ENCODE data around the gene TNFAIP3.
"Not testable (repeated sequence)": the region's sequence is repeated elsewhere in the genome, so short reads cannot be mapped to it uniquely, and the experiment has no call there.

The TNFAIP3 gene

DNA sequence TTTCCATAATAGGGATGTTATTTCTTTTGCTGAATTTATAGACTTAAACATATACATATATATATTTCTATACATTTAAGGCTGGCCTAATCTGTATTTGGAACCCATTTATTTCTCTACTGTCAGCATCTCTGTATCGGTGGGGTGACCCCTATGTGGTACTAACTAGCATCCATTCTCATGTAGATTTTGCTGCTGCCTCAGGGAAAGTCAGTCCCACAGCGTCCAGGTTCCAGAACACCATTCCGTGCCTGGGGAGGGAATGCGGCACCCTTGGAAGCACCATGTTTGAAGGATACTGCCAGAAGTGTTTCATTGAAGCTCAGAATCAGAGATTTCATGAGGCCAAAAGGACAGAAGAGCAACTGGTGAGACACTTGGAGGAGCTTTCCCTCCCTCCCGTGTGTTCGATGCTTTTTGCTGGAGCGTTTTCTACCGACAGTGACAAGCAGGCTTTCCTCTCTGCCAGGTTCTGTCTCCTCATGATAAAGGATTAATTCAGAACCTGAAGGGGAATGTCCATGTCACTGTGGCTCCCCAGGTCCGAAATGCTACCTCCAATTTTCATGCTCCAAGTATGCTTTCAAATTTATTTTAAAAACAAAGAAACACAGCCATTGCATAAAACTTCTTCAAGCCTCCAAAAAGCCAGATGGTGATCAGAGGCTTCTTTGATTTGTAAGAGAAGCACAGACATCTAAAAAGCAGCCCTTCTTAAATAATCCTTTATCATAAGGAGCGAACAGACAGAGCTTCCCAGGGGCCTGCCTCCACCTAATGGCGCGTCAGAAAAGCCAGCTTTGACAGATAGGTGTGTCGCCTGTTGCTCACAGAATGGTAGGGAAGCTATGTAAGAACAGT, 13.1 kb downstream of the TNFAIP3 start:
- no peak for DNase-seq

DNA sequence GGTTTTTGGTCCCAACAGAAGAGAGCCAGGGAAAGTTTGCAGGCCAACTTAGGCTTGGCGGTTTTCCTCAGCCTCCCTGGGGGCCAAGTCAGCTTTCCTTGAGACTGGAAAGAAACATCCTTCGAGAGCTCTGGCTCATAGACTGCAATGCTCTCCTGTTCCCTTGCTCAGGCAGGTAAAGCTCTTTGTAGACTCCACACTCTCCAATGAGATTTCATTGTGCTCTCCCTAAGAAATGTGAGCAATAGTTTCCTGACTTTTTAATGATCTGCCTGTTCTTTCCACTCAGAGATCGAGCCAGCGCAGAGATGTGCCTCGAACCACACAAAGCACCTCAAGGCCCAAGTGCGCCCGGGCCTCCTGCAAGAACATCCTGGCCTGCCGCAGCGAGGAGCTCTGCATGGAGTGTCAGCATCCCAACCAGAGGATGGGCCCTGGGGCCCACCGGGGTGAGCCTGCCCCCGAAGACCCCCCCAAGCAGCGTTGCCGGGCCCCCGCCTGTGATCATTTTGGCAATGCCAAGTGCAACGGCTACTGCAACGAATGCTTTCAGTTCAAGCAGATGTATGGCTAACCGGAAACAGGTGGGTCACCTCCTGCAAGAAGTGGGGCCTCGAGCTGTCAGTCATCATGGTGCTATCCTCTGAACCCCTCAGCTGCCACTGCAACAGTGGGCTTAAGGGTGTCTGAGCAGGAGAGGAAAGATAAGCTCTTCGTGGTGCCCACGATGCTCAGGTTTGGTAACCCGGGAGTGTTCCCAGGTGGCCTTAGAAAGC, 13.9 kb downstream of the TNFAIP3 start:
- DNase-seq: no peak

DNA sequence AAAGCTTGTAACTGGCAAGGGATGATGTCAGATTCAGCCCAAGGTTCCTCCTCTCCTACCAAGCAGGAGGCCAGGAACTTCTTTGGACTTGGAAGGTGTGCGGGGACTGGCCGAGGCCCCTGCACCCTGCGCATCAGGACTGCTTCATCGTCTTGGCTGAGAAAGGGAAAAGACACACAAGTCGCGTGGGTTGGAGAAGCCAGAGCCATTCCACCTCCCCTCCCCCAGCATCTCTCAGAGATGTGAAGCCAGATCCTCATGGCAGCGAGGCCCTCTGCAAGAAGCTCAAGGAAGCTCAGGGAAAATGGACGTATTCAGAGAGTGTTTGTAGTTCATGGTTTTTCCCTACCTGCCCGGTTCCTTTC, 14.4 kb downstream of the TNFAIP3 start:
- DNase-seq: no peak

DNA sequence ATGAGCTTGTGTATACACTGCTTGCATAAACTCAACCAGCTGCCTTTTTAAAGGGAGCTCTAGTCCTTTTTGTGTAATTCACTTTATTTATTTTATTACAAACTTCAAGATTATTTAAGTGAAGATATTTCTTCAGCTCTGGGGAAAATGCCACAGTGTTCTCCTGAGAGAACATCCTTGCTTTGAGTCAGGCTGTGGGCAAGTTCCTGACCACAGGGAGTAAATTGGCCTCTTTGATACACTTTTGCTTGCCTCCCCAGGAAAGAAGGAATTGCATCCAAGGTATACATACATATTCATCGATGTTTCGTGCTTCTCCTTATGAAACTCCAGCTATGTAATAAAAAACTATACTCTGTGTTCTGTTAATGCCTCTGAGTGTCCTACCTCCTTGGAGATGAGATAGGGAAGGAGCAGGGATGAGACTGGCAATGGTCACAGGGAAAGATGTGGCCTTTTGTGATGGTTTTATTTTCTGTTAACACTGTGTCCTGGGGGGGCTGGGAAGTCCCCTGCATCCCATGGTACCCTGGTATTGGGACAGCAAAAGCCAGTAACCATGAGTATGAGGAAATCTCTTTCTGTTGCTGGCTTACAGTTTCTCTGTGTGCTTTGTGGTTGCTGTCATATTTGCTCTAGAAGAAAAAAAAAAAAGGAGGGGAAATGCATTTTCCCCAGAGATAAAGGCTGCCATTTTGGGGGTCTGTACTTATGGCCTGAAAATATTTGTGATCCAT, 15.3 kb downstream of the TNFAIP3 start:
- no peak for DNase-seq

DNA sequence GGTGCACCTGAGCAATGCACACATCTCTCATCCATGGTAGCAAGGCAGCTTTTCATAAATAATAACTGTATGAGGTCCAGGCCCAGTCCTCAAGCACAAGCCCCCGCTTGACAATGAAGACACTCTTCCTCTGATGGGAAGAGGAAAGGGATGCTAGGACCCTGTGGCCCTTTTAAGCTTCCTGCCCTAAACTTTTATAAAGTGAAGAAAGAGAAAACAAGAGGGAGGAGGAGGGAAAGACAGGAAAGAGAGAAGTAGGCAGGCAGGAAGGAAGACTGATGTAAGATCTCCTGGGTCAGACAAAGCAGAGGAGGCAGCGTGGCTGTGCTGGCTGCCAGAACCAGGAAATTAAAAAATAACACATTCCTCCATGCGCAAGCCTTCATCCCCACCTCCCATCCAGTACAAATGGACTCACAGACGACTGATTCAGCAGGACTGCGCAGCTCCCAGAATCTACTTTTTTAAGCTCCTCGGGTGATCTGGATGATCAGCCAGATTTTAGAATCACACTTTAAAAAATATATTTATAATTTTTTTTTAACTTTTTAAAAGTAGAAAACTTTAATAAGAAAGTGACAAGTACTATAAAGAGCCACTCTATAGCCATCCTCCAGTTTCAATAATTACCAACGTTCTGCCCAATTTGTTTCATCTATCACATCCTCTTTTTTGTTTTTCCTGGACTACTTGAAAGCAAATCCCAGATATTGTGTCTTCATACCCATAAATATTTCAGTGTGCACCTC, 16.5 kb downstream of the TNFAIP3 start:
- no peak for DNase-seq

DNA sequence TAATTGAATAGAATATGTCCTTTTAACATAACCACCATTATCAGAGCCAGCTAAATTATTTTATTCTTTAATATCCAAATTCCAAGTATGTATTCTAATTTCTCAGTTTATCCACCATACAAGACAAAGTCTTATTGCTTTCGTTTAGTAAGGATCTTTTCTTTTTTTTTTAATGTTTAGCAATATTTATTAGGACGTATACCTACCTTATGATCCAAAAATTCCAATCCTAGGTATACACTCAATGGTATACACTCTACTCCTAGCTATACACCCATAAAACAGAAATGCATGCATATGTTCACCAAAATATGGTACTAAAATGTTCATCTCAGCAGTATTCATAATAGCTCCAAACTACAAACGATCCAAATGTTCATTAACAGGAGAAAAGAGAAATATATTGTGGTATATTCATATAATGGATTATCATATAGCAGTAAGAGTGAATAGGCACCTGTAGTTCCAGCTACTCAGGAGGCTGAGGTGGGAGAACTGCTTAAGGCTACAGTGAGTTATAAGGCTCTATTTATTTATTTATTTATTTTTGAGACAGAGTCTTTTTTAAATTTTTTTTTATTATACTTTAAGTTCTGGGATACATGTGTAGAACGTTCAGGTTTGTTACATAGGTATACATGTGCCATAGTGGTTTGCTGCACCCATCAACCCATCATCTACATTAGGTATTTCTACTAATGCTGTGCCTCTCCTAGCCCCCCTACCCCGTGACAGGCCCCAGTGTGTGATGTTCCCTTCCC, 17.3 kb downstream of the TNFAIP3 start:
- no peak for DNase-seq

DNA sequence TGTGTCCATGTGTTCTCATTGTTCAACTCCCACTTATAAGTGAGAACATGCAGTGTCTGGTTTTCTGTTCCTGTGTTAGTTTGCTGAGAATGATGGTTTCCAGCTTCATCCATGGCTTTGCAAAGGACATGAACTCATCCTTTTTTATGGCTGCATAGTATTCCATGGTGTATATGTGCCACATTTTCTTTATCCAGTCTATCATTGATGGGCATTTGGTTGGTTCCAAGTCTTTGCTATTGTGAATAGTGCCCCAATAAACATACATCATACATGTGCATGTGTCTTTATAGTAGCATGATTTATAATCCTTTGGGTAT, 17.8 kb downstream of the TNFAIP3 start:
- DNase-seq: not testable (repeated sequence)

DNA sequence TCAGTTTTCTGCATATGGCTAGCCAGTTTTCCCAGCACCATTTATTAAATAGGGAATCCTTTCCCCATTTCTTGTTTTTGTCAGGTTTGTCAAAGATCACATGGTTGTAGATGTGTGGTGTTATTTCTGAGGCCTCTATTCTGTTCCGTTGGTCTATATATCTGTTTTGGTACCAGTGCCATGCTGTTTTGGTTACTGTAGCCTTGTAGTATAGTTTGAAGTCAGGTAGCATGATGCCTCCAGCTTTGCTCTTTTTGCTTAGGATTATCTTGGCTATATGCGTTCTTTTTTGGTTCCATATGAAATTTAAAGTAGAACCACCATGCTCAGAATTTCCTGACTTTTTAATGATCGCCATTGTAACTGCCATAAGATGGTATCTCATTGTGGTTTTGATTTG, 19.2 kb downstream of the TNFAIP3 start:
- DNase-seq: not testable (repeated sequence)

DNA sequence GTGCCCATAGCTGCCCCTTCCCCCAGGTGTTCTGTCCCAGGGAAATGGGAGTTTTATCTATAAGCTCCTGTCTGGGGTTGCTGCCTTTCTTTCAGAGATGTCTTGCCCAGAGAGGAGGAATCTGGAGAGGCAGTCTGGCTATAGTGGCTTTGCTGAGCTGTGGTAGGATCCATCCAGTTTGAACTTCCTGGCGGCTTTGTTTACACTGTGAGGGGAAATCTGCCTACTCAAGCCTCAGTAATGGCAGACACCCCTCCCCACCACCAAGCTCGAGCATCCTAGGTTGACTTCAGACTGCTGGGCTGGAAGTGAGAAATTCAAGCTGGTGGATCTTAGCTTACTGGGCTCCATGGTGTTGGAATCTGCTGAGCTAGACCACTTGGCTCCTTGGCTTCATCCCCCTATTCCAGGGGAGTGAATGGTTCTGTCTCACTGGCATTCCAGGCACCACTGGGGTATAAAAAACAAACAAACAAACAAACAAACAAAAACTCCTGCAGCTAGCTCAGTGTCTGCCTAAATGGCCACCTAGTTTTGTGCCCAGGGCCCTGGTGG, 24.0 kb downstream of the TNFAIP3 start:
- DNase-seq: no peak

DNA sequence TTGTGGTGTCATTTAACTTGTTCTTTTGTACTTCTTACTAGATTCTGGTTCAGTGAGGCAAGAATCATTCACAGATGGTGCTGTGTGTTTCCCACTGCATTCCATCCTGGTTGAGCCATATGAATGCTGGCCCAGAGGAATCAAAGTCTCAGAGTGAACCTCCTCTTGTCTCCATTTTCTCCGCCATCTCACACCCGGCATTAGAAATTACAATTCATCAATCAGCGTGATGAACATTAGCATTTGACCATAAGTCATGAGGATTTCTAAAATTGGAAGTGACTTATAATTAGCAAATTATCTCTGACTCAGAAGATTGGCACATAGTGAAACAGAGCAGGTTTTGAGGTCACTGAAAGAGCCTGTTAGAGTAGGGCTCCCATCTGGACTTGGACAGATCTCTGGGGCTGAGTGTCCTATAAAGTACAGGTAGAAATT, 25.2 kb downstream of the TNFAIP3 start:
- no peak for DNase-seq

DNA sequence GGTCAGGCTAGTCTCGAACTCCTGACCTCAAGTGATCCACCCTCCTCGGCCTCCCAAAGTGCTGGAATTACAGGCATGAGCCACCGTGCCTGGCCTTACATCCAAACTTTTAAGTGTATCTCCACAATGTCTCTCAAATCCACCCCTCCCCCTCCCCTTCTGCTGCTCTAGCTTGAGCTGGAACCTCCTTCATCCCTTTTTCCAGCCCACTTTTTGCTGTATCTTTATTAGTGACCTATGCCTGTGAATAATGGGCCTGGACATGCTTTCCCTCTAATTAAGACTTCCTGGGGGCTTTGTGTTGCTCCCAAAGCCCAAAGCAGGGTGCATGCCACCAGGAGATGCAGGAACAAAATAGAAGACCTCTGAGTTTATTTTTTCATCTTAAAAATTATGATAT, 26.1 kb downstream of the TNFAIP3 start:
- no peak for DNase-seq

DNA sequence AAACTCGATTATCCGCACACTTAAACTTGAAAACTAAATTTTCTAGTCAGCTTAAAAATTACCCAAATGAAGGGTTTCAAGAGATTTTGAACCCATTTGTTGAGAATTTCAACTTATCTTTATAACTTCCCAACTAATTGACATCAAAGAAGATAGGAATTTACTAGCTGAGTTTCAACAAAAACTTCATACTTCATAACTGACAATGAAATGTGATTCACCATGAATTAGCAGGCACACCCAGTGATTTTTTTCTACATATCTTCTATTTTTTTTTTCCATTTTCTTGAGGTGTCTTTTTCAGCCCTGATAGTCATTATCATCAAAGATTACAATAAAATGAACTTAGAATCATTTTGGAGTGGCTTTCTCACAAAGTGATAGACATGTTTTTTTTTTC, 26.7 kb downstream of the TNFAIP3 start:
- no peak for DNase-seq

DNA sequence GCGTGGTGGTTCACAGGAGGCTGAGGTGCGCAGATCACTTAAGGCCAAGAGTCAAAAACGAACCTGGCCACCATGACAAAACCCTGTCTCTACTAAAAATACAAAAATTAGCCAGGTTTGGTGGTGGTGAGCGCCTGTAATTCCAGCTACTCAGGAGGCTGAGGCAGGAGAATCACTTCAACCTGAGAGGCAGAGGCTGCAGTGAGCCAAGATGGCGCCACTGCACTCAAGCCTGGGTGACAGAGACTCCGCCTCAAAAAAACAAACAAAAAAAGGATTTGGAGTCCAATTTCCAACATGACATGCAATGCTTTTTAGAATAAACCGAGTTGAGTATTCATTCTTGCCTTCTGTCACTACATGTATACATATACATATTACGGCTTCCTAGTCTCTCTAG, 27.3 kb downstream of the TNFAIP3 start:
- DNase-seq: not testable (repeated sequence)

DNA sequence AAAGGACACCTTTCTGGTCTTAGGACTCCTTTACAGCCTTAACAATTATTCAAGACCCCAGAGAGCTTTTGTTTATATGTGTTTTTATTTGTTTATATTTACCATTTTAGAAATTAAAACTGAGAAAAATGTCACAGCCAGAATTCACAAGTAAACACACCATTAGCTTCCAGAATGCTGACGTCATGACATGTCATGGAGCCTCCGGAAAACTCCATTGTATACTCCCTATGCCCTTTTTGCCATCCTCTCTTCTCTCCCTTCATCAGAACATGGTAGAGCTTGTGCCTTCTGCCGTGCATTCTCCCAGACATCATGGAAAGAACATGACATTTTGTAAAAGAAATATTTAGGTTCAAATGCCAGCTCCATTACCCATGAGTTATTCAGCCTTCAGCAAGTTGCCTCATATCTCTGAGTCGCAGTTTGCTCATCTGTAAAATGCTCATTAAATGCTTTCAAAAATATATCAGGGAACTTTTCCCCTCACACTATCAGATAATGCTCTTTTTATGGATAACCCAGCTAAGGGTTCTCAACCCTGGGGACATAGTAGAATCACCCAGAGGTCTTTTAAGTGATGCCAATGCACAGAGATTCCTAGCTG, 27.8 kb downstream of the TNFAIP3 start:
- DNase-seq: no peak

DNA sequence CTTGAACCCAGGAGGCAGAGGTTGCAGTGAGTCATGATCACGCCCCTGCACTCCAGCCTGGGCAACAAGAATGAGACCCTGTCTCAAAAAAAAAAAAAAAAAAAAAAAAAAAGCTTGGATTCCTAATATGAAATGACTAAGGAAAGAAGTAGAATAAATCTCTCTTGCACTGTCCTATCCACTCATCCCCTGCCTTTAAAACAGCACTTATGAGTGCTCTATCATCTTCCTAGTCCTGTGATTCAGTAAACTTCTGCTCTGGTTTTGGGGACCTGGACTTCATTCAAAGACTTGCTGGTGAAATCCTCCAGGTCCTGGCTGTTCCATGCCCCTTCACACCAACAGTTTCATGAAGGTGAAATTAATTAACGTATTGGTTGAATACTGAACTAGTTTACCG, 29.6 kb downstream of the TNFAIP3 start:
- no peak for DNase-seq

DNA sequence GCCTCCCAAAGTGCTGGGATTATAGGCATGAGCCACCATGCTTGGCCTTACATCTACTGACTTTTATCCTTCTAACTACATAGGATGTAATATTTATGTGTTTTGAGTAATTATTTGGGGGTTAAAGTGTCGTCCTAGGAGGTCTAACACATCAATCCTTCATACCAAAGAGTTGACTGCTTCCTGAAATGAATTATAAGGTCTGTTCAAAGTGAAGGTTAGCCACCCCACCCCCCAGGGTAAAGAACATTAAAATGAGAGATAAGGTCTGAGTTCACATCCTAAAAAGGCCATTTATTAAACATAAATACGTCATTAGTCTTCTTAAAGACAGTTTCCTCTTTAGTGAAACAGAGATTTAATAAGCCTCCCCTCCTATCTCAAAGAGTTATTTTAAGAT, 33.8 kb downstream of the TNFAIP3 start:
- no peak for DNase-seq

DNA sequence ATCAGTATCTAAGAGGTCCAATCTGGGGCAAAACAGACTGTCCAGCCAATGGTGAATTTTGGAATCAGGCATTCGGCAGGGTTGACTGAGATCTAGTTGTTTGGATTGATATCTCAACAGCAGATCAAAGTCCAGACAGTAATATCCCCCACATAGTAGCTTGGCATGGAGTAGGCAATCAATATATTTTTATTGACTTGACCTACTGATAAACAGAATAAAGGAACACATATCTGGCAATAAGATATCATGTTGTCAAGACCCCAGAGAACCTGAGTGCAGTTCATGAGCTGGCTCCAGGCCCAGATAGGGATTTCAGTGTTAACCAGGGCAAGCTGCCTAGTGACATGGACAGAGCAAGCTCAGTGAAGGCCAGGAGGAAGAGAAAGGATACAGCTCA, 34.4 kb downstream of the TNFAIP3 start:
- no peak for DNase-seq

DNA sequence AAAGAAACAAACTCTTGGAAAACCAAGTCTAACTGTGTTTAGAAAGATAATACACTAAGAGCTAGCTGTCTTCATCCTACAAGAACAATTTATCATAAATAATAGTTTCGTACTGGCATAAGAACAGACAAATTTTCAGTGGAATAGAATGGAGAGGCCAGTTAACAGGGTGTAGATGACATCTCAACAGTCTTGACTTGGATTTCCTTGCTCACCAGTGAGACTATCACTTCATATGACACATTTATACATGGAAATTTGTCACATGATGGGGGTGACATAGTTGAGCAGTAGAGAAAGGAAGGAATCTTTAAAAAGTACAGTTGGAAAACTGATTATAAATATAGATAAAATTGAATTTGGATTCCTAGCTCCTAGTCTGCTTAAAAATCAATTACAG, 35.6 kb downstream of the TNFAIP3 start:
- no peak for DNase-seq

DNA sequence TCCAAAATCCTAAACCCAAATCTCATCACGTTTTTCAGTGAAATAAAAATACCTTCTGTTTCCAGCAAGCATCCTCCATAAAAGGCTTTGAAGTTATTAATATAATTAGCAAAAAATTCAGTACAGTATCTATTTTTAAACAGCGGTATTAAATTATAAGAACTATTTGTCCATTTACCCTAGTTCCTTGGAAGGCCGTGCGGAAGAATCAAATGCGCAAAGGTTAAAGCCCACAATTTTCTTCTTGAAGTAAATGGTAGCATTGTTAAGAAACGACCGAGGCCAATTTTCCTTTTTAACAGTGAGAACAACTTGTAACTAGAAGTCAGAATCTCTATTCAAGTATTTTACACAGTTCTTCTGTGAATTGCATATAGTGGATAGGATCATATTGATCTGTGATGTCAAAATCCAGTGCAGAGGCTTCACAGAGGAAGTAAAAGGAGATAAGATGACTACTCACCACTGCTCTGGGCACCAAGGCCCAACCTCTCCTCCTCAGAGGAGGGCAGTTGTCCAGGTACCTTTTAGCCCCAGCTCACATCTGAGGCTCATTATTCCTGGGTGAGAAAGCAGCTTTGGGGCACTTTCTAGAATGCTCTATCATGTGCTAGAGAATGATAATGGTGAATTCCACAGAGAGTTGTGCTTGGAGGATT, 36.3 kb downstream of the TNFAIP3 start:
- DNase-seq: no peak

DNA sequence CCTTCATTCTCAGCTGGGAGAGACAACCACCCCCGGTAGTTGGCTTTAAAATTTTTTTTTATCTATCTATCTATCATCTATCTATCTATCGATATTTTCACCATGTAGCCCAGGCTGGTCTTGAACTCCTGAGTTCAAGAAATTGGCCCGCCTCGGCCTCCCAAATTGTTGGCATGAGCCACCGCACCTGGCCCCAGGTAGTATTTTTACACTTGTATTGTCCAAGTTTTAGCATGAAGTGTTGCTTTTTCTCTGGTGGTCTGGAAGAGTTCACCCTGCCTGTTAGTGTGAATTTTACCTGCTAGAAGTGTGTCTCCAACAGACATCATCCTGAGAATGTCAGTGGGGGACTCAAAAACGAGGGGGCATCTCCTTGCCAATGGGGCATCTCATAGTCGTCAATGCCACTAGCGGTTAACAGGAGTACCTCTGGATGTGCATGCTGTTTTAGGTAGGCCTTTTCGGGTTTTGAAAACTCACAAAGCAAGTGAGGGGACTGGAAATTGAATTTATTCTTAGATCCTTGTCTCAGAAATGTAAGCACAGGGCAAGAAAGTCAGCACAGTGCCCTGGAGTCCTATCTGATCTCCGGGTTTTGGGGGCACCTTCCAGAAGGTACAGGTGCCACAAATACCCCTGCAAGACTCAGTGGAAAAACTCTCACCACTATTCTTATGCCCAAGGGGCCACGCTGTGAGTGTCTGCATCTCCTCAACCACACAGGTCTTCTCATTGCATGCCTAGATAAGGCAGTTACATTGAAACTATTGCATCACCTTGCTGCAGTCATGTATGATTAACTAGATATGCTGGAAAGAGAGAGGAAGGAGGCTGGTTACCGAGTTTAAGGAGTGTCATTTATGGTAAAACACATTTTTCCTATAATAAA, 37.1 kb downstream of the TNFAIP3 start:
- DNase-seq: peak; percentile 45 to 59

Data from stimulated activated CD4-positive, alpha-beta T cell treated with anti-CD3 and anti-CD28 coated beads, Interleukin-4, amount 100 ng/mL, for 4 hours (primary cell).